Astrocyte (in vitro differentiated cells and primary cell): Measurements from ENCODE around the gene MYOCD. TPM values are rescaled to one million over a fixed set of nuclear protein-coding genes. Genes with fewer than 3 reads are reported as not detected.
A peak's percentile ranks its signal among the peaks of the same experiment; 100 is the strongest.

ENCODE experiments used
- DNase-seq: peaks from one replicate; pipeline ENCODE4 v3.0.0-alpha.2; 2010; ENCODE audit warnings: low read depth
- FAIRE-seq: peaks from 2 replicates; lab custom pipeline; 2011; peaks lifted over from hg19 to GRCh38; lab: Jason Lieb, UNC
- H2AFZ ChIP-seq: 2 replicates; pipeline ENCODE4 v1.6.0; 2012; ENCODE audit warnings: low read depth, low read length, inconsistent platforms
- H3K27ac ChIP-seq: 2 replicates; pipeline ENCODE4 v1.5.1; 2011; ENCODE audit warnings: low read depth, low read length, inconsistent platforms
- H3K27me3 ChIP-seq: 2 replicates; pipeline ENCODE4 v1.6.0; 2011; ENCODE audit warnings: low read length, inconsistent platforms; ENCODE audit not compliant: insufficient read depth
- H3K36me3 ChIP-seq: 2 replicates; pipeline ENCODE4 v1.5.1; 2011; ENCODE audit warnings: low read length, inconsistent platforms; ENCODE audit not compliant: insufficient read depth
- H3K4me1 ChIP-seq: 2 replicates; pipeline ENCODE4 v1.5.1; 2011; ENCODE audit warnings: low read length, inconsistent platforms; ENCODE audit not compliant: insufficient read depth
- H3K4me2 ChIP-seq: 2 replicates; pipeline ENCODE4 v1.6.0; 2012; ENCODE audit warnings: low read length, inconsistent platforms
- H3K4me3 ChIP-seq: 2 replicates; pipeline ENCODE4 v1.5.1; 2011; ENCODE audit warnings: low read depth, mild to moderate bottlenecking, low read length, inconsistent platforms; ENCODE audit not compliant: insufficient read depth
- H3K79me2 ChIP-seq: 2 replicates; pipeline ENCODE4 v1.6.0; 2012; ENCODE audit warnings: mild to moderate bottlenecking, low read length, inconsistent platforms; ENCODE audit not compliant: insufficient read depth
- H3K9ac ChIP-seq: 2 replicates; pipeline ENCODE4 v1.6.0; 2012; ENCODE audit warnings: mild to moderate bottlenecking, low read length, inconsistent platforms
- H3K9me3 ChIP-seq: 2 replicates; pipeline ENCODE4 v1.5.1; 2012; ENCODE audit warnings: low read depth, mild to moderate bottlenecking, low read length, inconsistent platforms; ENCODE audit not compliant: insufficient read depth
- H4K20me1 ChIP-seq: 2 replicates; pipeline ENCODE4 v1.6.0; 2012; ENCODE audit warnings: low read length, inconsistent platforms; ENCODE audit not compliant: insufficient read depth
- H3K27ac Mint-ChIP-seq: one replicate; pipeline ENCODE4 v1.8.0; 2021; ENCODE audit warnings: mild to moderate bottlenecking, mixed read lengths; ENCODE audit not compliant: unreplicated experiment
- H3K27me3 Mint-ChIP-seq: one replicate; pipeline ENCODE4 v1.8.0; 2021; ENCODE audit warnings: low read depth, mixed read lengths; ENCODE audit not compliant: unreplicated experiment
- H3K36me3 Mint-ChIP-seq: one replicate; pipeline ENCODE4 v1.8.0; 2021; ENCODE audit warnings: low read depth, mixed read lengths; ENCODE audit not compliant: unreplicated experiment
- H3K4me1 Mint-ChIP-seq: one replicate; pipeline ENCODE4 v1.8.0; 2021; ENCODE audit warnings: low read depth, mixed read lengths; ENCODE audit not compliant: unreplicated experiment
- H3K4me3 Mint-ChIP-seq: one replicate; pipeline ENCODE4 v1.8.0; 2021; ENCODE audit warnings: mild to moderate bottlenecking, moderate library complexity, mixed read lengths; ENCODE audit not compliant: unreplicated experiment
- H3K9me3 Mint-ChIP-seq: one replicate; pipeline ENCODE4 v1.8.0; 2021; ENCODE audit warnings: mild to moderate bottlenecking, mixed read lengths; ENCODE audit not compliant: unreplicated experiment
- CTCF ChIP-seq: IDR thresholded peaks from 2 replicates; pipeline ENCODE4 v1.5.1; 2011; ENCODE audit warnings: low read depth, mild to moderate bottlenecking, inconsistent platforms, low read length, moderate library complexity; ENCODE audit not compliant: insufficient read depth
- EZH2 ChIP-seq: IDR thresholded peaks from 2 replicates; pipeline ENCODE4 v1.6.1; 2012; ENCODE audit warnings: mild to moderate bottlenecking, low read length, inconsistent platforms; ENCODE audit not compliant: insufficient read depth
- total RNA-seq: library from RNA; stranded (reverse); gene quantifications from 2 replicates; pipeline ENCODE4 v1.2.1, GENCODE V29; 2021

MYOCD gene
- total RNA-seq, 1 donor from 2014 or later, result 2.8 TPM

DNA sequence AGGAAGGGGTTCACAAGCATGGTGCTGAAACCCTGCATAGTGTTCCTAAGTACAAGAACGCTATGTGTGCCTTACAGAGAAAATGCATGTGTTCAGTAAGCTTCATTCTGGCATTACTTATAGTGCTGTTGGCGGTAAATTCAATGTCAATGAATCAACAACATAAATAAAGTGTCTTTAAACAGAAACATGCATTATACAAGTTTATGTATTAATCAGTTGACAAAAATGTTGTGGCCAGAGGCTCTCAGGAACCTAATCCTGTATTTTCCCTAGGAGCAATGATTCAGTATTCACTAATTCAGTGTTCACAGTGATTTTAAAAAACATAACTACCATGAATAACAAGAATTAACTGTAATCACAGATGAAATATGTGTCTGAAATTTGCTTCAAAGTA is 47.1 kb upstream of the MYOCD start:
- H3K9ac ChIP-seq, result no peak overlapping the region
- peak overlapping the region; percentile 90 for H3K27ac ChIP-seq
- FAIRE-seq, result no peak

DNA sequence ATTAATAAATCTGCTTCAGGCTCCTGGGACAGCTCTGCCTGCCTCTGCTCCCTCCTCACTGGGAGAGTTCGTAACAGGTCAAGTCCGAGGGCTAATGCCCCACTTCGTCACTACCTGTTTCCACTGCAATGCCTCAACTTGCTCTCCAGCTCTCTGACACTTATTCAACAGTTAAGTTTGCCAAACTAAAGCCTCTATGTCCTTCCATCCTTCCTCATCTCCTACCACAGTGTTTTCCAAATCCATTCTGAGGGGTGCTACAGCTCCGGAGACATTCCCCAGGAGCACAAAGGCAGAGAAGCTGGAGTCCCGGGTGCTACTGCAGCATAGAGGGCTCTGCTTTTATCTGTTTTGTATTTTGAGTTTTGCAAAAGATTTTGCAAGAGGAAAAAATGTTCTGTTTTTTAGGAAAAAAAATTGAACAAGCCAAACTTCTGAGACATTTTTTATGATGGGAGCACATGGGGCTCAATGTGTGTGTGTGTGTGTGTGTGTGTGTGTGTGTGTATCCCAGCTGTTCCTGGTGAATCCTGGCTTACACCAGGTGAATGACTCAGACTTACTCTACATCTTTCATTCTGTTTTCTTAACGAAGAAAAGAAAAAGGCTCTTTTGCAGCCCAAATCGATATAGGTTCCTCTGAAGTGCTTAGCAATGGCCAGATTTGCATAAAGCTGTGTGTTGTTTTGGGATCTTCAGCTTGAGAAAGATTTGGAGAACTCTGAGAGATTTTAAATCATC is 46.1 kb upstream of the MYOCD start:
- H2AFZ ChIP-seq, result peak overlapping the region; percentile 38
- H3K36me3 Mint-ChIP-seq, result no peaks in the 10 kb centered on the region
- peak overlapping the region; percentile 6 for H3K27ac Mint-ChIP-seq
- H3K27ac ChIP-seq, result peak overlapping the region; percentile 90
- H3K79me2 ChIP-seq, result no peaks in the 10 kb centered on the region
- peak overlapping the region; percentile 73 for H3K4me2 ChIP-seq
- no peaks in the 10 kb centered on the region for H3K27me3 Mint-ChIP-seq
- FAIRE-seq, result no peak
- no peak for TF ChIP-seq CTCF
- TF ChIP-seq EZH2, result no peak
- peaks cover 9% of the 10 kb centered on the region for H3K9me3 Mint-ChIP-seq
- peak overlapping the region; percentile 77 for H3K9ac ChIP-seq
- H3K4me1 ChIP-seq, result peaks cover 22% of the 10 kb centered on the region
- H3K36me3 ChIP-seq, result no peaks in the 10 kb centered on the region
- peak overlapping the region; percentile 31 for H3K4me3 ChIP-seq
- H3K27me3 ChIP-seq, result no peaks in the 10 kb centered on the region
- no peak overlapping the region for H3K4me3 Mint-ChIP-seq
- H3K4me1 Mint-ChIP-seq, result peaks cover 22% of the 10 kb centered on the region
- peak; percentile 70 for DNase-seq
- H4K20me1 ChIP-seq, result no peaks in the 10 kb centered on the region
- no peaks in the 10 kb centered on the region for H3K9me3 ChIP-seq

More for the DNA sequence above, 47.1 kb upstream of the MYOCD start:
- DNase-seq, result peak; percentile 73
- Mint-ChIP-seq H3K4me1 (peaks cover 20% of the 10 kb centered on the region), H3K27me3 (no peaks in the 10 kb centered on the region), H3K9me3 (peaks cover 6% of the 10 kb centered on the region), H3K27ac (no peak overlapping the region), H3K4me3 (no peak overlapping the region), H3K36me3 (no peaks in the 10 kb centered on the region)
- Histone ChIP-seq H3K4me3 (no peak overlapping the region), H3K27me3 (no peaks in the 10 kb centered on the region), H3K9me3 (no peaks in the 10 kb centered on the region), H2AFZ (no peak overlapping the region), H3K4me2 (peak overlapping the region; percentile 16), H3K79me2 (no peaks in the 10 kb centered on the region), H4K20me1 (no peaks in the 10 kb centered on the region), H3K4me1 (peaks cover 27% of the 10 kb centered on the region), H3K36me3 (no peaks in the 10 kb centered on the region)
- TF ChIP-seq EZH2, result no peak
- no peak for TF ChIP-seq CTCF

DNA sequence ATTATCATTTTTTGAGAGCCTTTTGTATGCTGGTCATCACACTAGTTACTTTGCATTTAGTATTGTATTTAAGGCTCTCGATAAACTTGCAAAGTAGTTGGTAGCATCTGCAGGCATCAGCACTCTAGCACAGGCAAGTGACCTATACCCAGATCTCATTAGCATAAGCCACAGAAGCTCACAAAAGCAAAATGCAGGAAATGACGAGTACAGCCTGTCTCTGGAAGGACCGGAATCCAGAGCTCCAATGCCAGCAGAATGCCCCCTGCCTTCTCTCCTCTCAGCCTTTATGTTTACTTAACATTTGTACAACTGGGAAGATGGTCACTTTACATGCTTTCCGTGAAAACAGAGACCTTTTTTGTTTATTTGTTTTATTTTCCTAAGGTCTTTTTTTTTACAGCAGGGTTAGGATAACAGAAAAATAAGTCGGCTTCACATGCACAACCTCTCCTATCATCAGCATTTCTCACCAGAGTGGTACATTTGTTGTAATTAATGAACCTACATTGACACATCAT is 45.4 kb upstream of the MYOCD start:
- Histone ChIP-seq H3K9ac (peak overlapping the region; percentile 77), H3K27me3 (no peaks in the 10 kb centered on the region), H3K4me2 (peak overlapping the region; percentile 73), H3K27ac (peak overlapping the region; percentile 90), H3K36me3 (no peaks in the 10 kb centered on the region), H3K4me3 (peak overlapping the region; percentile 31), H3K4me1 (peaks cover 22% of the 10 kb centered on the region), H3K79me2 (no peaks in the 10 kb centered on the region), H4K20me1 (no peaks in the 10 kb centered on the region), H2AFZ (no peak overlapping the region), H3K9me3 (no peaks in the 10 kb centered on the region)
- Mint-ChIP-seq H3K36me3 (no peaks in the 10 kb centered on the region), H3K27ac (no peak overlapping the region), H3K4me1 (peaks cover 22% of the 10 kb centered on the region), H3K4me3 (no peak overlapping the region), H3K27me3 (no peaks in the 10 kb centered on the region), H3K9me3 (peaks cover 9% of the 10 kb centered on the region)
- no peak for TF ChIP-seq CTCF
- no peak for TF ChIP-seq EZH2
- peak; percentile 91 for FAIRE-seq
- peak; percentile 77 for DNase-seq
